HepG2 (cell line): ENCODE measurements around the gene NCBP1. TPM values are rescaled to one million over a fixed set of nuclear protein-coding genes. Genes with fewer than 3 reads are reported as not detected.

ENCODE experiments used
- ATF4 ChIP-seq, 2 experiments: fragments of 450-650 bp in 1 of 2; sonication (generic) in 1 of 2; formaldehyde crosslinking; IDR thresholded peaks; 2 replicates each; pipeline versions ENCODE4 v1.5.0 to v1.8.0; 2020 to 2022; ENCODE audit warnings: mild to moderate bottlenecking in 1 of 2, missing genetic modification reagents in 1 of 2
- CENPT ChIP-seq: sonication (generic); formaldehyde crosslinking; IDR thresholded peaks from 2 replicates; pipeline ENCODE4 v1.8.0; 2022; ENCODE audit warnings: low read depth, mild to moderate bottlenecking, moderate library complexity, missing genetic modification reagents
- HOXA5 ChIP-seq: sonication (generic); formaldehyde crosslinking; IDR thresholded peaks from 2 replicates; pipeline ENCODE4 v1.4.0; 2020; ENCODE audit warnings: missing genetic modification reagents
- MATR3 ChIP-seq: sonication (generic); formaldehyde crosslinking; IDR thresholded peaks from 2 replicates; pipeline ENCODE4 v1.4.0; 2020; ENCODE audit warnings: missing genetic modification reagents
- MBD4 ChIP-seq: IDR thresholded peaks from 2 replicates; pipeline ENCODE4 v1.6.1; 2012; ENCODE audit warnings: low read length, inconsistent platforms, borderline replicate concordance
- MEIS1 ChIP-seq: sonication (generic); formaldehyde crosslinking; IDR thresholded peaks from 2 replicates; pipeline ENCODE4 v1.9.0; 2021; ENCODE audit warnings: mild to moderate bottlenecking, missing genetic modification reagents, moderate library complexity, borderline replicate concordance
- MYNN ChIP-seq: sonication (generic); formaldehyde crosslinking; IDR thresholded peaks from 2 replicates; pipeline ENCODE4 v1.4.0; 2020; ENCODE audit warnings: mild to moderate bottlenecking, low read depth, missing genetic modification reagents
- NCOA5 ChIP-seq: sonication (generic); formaldehyde crosslinking; IDR thresholded peaks from 2 replicates; pipeline ENCODE4 v1.4.0; 2020; ENCODE audit warnings: missing genetic modification reagents
- NKX3-1 ChIP-seq: sonication (generic); formaldehyde crosslinking; IDR thresholded peaks from 2 replicates; pipeline ENCODE4 v1.5.0; 2020; ENCODE audit warnings: missing genetic modification reagents
- RARA ChIP-seq: IDR thresholded peaks from 2 replicates; pipeline ENCODE4 v1.6.1; 2016; ENCODE audit warnings: missing genetic modification reagents, missing compliant biosample characterization
- RBM39 ChIP-seq: fragments of 200-400 bp; formaldehyde crosslinking; IDR thresholded peaks from one replicate; pipeline ENCODE4 v1.6.1; 2018; ENCODE audit warnings: antibody characterized with exemption, mild to moderate bottlenecking, low read depth, low read length; ENCODE audit not compliant: poor library complexity, severe bottlenecking
- RFXANK ChIP-seq: IDR thresholded peaks from 2 replicates; pipeline ENCODE4 v1.6.1; 2016
- STAT5B ChIP-seq: sonication (generic); formaldehyde crosslinking; IDR thresholded peaks from 2 replicates; pipeline ENCODE4 v1.4.0; 2020; ENCODE audit warnings: missing genetic modification reagents
- ZC3H4 ChIP-seq: sonication (generic); formaldehyde crosslinking; IDR thresholded peaks from 2 replicates; pipeline ENCODE4 v1.4.0; 2020; ENCODE audit warnings: missing genetic modification reagents, borderline replicate concordance
- ZEB1 ChIP-seq: IDR thresholded peaks from 2 replicates; pipeline ENCODE4 v1.6.1; 2012; ENCODE audit warnings: mild to moderate bottlenecking, low read depth, inconsistent platforms; ENCODE audit not compliant: insufficient replicate concordance
- ZNF180 ChIP-seq: sonication (generic); formaldehyde crosslinking; IDR thresholded peaks from 2 replicates; pipeline ENCODE4 v1.4.0; 2020; ENCODE audit warnings: low read depth, missing genetic modification reagents, borderline replicate concordance
- ZNF430 ChIP-seq: sonication (generic); formaldehyde crosslinking; IDR thresholded peaks from 2 replicates; pipeline ENCODE4 v1.9.0; 2021; ENCODE audit warnings: mild to moderate bottlenecking, missing genetic modification reagents
- ZNF609 ChIP-seq: sonication (generic); formaldehyde crosslinking; IDR thresholded peaks from 2 replicates; pipeline ENCODE4 v1.4.0; 2020; ENCODE audit warnings: mild to moderate bottlenecking, missing genetic modification reagents, borderline replicate concordance
- ZSCAN22 ChIP-seq: sonication (generic); formaldehyde crosslinking; IDR thresholded peaks from 2 replicates; pipeline ENCODE4 v1.4.0; 2020; ENCODE audit warnings: mild to moderate bottlenecking, missing genetic modification reagents
- ZXDC ChIP-seq: sonication (generic); formaldehyde crosslinking; IDR thresholded peaks from 2 replicates; pipeline ENCODE4 v1.5.0; 2020; ENCODE audit warnings: mild to moderate bottlenecking, missing genetic modification reagents
- polyA plus RNA-seq, 8 experiments: library from polyadenylated mRNA; depleted of rRNA in 3 of 8; stranded (reverse) in 7 of 8; unstranded in 1 of 8; fragments of >200 nt; fragmentation: Illumina TruSeq in 4 of 8; extraction: Trizol in 4 of 8; gene quantifications; 2 replicates each; pipeline versions ENCODE4 v1.2.1 to v1.2.3, GENCODE V29; 2011 to 2016; ENCODE audit warnings: low read depth in 4 of 8, missing spikeins in 1 of 8, mixed read lengths in 1 of 8; ENCODE audit not compliant: insufficient read depth in 1 of 8
- total RNA-seq, 5 experiments: library from RNA; depleted of rRNA; stranded (reverse); fragments of >200 nt; fragmentation: Illumina TruSeq; extraction: Trizol; gene quantifications; 2 replicates each; pipeline ENCODE4 v1.2.3, GENCODE V29; 2016; ENCODE audit warnings: low read depth in 1 of 5

The NCBP1 gene
- total and polyA plus RNA-seq, 2 of the 13 experiments (the other 11 are each of a cell fraction or from before 2014, with no cell fraction given) = 13.3 to 40.2 TPM

GRCh38 chr9:97632985-97633858 is at the start of gene NCBP1, which contains the start of gene TSTD2 (continued):
- TF ChIP-seq ZNF609 (peak; percentile 9; the same call in 1 of the 2 replicates), ATF4 (CRISPR knock-in tag; IDR thresholded peaks at IDR 0.05) (no peak; a peak in 1 of 4 replicates), RARA (CRISPR knock-in tag) (no peak), MEIS1 (peak; percentile 66; the same call in 1 of the 2 replicates), RBM39 (no peak), ZSCAN22 (peak; percentile 11; the same call in 1 of the 2 replicates), NKX3-1 (CRISPR knock-in tag) (peak; percentile 70; the same call in 1 of the 2 replicates), ZC3H4 (no peak), ZEB1 (peak; percentile 70), MATR3 (no peak), ZNF180 (CRISPR knock-in tag) (no peak), RFXANK (CRISPR knock-in tag) (no peak), MYNN (peak; percentile 28; the same call in 1 of the 2 replicates), CENPT (CRISPR knock-in tag) (no peak), STAT5B (CRISPR knock-in tag) (0 out of 2 replicates have a peak, but pooled peaks have one; percentile 29), HOXA5 (peak; percentile 33; the same call in 1 of the 2 replicates), ZXDC (CRISPR knock-in tag) (peak; percentile 82; the same call in 1 of the 2 replicates), ZNF430 (CRISPR knock-in tag) (peak; percentile 18; the same call in 1 of the 2 replicates), NCOA5 (CRISPR knock-in tag) (no peak), MBD4 (no peak)
